ENCODE measurements around the gene CCL19. TPM values are rescaled to one million over a fixed set of nuclear protein-coding genes. Genes with fewer than 3 reads are reported as not detected.

The CCL19 gene
- total RNA-seq, 4 donors from 2014 or later = 2.2 to 8.5 TPM; not detected in 2

DNA sequence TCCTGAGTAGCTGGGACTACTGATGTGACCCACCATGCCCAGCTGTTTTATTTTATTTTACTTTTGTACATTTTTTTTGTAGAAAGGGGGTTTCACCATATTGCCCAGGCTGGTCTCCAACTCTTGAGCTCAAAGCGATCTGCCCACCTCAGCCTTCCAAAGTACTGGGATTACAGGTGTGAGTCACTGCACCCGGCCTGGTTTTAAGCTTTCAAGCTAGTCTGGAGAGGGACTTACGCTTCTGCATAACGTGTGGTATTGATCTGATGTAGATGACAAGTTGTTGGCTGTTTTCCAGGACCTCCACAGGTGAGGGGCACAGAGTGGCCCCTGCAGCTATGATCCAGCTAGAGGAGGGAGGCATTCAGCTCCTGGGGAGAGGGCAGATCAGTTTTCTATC lies 25.6 kb upstream of the CCL19 start:
- H3K27me3 ChIP-seq = no peaks in the 10 kb centered on the region
- WGBS, 2 donors = 69 to 81% methylated on average over 4 of the region's 4 CpGs

DNA sequence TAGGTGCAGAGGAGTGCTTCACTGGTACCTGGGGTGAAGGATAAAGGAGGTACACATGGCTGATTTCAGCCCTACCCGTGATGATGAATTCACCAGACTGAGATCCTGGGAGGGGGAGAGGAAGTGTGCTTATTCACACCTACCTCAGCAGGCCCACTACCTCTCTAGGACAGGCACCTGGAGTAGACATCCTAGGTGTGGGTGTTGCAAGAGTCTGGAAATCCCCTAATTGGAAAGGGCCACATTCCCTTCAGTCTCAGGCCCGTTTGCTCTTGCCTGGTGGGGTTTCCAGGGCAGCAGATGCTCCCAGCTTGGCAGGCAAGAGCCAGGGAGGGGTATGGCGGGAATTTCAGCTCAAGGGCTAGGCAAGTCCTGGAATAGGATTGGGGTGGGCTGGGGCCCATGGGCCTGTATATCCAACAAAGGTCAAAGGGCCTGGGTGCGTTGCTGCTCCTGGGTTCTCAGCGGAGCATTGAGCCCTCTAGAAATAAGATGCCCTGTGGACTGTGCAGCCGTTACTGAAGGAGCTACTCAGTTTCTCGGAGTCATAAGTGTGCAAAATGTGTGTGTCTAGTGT lies 24.7 kb upstream of the CCL19 start:
- intact Hi-C loops (cut with DNase I) = no loop called here
- WGBS, 2 donors = 86 to 92% methylated on average over 7 of the region's 7 CpGs
- no peak overlapping the region for H3K4me3 ChIP-seq (replicated peaks in 1 of 3)

More for the DNA sequence above, 25.6 kb upstream of the CCL19 start:
- Histone ChIP-seq H3K27ac (no peak overlapping the region), H3K9me3 (no peaks in the 10 kb centered on the region), H3K4me1 (peaks cover 13 to 19% of the 10 kb centered on the region in 2 donors), H3K4me3 (replicated peaks in 1 of 3) (no peak overlapping the region), H3K36me3 (no peaks in the 10 kb centered on the region)
- TF ChIP-seq, protein P1, sequence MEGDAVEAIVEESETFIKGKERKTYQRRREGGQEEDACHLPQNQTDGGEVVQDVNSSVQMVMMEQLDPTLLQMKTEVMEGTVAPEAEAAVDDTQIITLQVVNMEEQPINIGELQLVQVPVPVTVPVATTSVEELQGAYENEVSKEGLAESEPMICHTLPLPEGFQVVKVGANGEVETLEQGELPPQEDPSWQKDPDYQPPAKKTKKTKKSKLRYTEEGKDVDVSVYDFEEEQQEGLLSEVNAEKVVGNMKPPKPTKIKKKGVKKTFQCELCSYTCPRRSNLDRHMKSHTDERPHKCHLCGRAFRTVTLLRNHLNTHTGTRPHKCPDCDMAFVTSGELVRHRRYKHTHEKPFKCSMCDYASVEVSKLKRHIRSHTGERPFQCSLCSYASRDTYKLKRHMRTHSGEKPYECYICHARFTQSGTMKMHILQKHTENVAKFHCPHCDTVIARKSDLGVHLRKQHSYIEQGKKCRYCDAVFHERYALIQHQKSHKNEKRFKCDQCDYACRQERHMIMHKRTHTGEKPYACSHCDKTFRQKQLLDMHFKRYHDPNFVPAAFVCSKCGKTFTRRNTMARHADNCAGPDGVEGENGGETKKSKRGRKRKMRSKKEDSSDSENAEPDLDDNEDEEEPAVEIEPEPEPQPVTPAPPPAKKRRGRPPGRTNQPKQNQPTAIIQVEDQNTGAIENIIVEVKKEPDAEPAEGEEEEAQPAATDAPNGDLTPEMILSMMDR (IDR thresholded peaks at IDR 0.05) = no peak
- TF ChIP-seq POLR2A (IDR thresholded peaks at IDR 0.05) = no peak
- intact Hi-C loops (cut with DNase I) = no loop called here
- DNase-seq = no peak

DNA sequence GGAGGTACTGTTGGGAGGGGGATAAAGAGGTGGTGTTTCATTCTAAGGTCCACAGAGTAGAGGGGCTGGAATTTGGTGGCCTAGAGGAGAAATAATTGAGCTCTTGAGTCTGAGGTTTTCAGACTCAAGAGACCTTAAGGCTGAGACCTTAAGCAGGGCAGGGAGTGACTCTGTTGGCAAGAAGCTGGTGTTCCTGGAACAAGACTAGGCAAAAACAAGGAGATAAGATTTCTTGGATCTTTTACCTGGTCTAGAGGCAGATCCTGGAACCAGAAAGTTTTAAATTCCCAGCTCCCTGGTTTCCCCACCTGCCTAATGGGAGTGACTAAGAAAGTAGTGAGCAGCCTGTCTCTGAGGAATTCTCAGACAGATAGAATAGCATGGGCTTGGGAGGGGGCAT lies 22.9 kb upstream of the CCL19 start:
- Histone ChIP-seq H3K9me3 (no peaks in the 10 kb centered on the region), H3K4me1 (peaks cover 13 to 19% of the 10 kb centered on the region in 2 donors), H3K27ac (peak overlapping the region in 2 of 3 donors; percentile 14 to 49), H3K36me3 (no peaks in the 10 kb centered on the region), H3K4me3 (replicated peaks in 1 of 3) (no peak overlapping the region), H3K27me3 (no peaks in the 10 kb centered on the region)
- TF ChIP-seq, protein P1 (IDR thresholded peaks at IDR 0.05) = no peak
- no peak for TF ChIP-seq POLR2A (IDR thresholded peaks at IDR 0.05)
- no peak for DNase-seq
- intact Hi-C loops (cut with DNase I) = no loop called here

More for the DNA sequence above, 24.7 kb upstream of the CCL19 start:
- Histone ChIP-seq H3K9me3 (no peaks in the 10 kb centered on the region), H3K4me1 (peaks cover 13 to 19% of the 10 kb centered on the region in 2 donors), H3K27me3 (no peaks in the 10 kb centered on the region), H3K36me3 (no peaks in the 10 kb centered on the region), H3K27ac (no peak overlapping the region)
- TF ChIP-seq POLR2A (IDR thresholded peaks at IDR 0.05) = no peak
- TF ChIP-seq, protein P1 (IDR thresholded peaks at IDR 0.05) = no peak
- no peak for DNase-seq

DNA sequence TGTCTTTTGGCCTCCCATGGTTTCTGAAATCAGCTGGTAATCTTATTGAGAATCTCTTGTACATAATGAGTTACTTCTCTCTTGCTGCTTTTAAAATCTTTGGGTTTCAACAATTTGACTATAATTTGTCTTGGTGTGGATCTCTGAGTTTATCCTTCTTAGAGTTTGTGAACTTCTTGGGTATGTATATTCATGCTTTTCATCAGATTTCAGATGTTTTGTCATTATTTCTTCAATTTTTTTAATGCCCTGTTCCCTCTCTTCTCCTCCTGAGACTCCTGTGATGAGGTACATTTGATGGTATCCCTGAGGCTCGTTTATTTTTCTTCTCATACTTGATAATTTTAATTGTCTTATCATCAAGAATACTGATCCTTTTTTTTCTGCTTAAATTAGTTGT lies 21.1 kb upstream of the CCL19 start:
- no peak overlapping the region for H3K4me3 ChIP-seq (replicated peaks in 1 of 3)
- TF ChIP-seq, protein P1 (IDR thresholded peaks at IDR 0.05) = no peak
- H3K27me3 ChIP-seq = no peaks in the 10 kb centered on the region
- no peak overlapping the region for H3K27ac ChIP-seq
- no peak for DNase-seq
- no peaks in the 10 kb centered on the region for H3K9me3 ChIP-seq
- intact Hi-C loops (cut with DNase I) = no loop called here
- H3K36me3 ChIP-seq = no peaks in the 10 kb centered on the region
- peaks cover 9 to 14% of the 10 kb centered on the region in 2 donors for H3K4me1 ChIP-seq
- 66 to 81% methylated on average over 1 of the region's 1 CpG for WGBS, 2 donors

DNA sequence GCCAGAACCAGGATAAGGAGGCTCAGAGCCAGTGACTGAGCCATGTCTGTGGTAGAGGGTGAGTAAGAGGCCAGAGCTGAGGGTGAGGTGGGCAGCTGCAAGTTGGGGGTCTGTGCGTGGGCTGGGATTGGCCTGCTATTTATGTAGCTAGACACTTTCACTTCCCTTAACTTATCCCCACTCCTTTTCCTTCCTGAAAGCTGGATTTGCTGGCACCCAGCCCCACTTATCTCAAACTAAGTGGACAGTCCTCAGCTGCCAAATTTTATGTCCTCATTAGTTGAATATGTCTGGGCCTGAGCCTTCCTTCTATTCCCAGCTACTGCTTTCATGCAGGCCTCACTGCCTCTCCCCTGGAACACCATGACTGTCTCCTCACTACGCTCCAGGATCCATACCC lies 18.9 kb upstream of the CCL19 start, which contains the start of gene CCL21:
TSS of gene CCL21 (minus strand) at position 114 of the 400 bp plus-strand sequence. CDS start at position 44, 70 bp downstream.
- H3K27me3 ChIP-seq = no peaks in the 10 kb centered on the region
- peak within 1 kb of the TSS in 1 of 3 donors; percentile 38 for H3K27ac ChIP-seq
- no peaks in the 10 kb centered on the region for H3K36me3 ChIP-seq
- intact Hi-C loops (cut with DNase I) = no loop called here
- TF ChIP-seq, protein P1 (IDR thresholded peaks at IDR 0.05) = no peak
- TF ChIP-seq POLR2A (IDR thresholded peaks at IDR 0.05) = peak in 1 of 2 donors; percentile 8
- peak; percentile 22 to 39 for DNase-seq
- no peak within 1 kb of the TSS for H3K4me3 ChIP-seq (replicated peaks in 1 of 3)
- WGBS, 2 donors = 55 to 75% methylated on average over 2 of the region's 2 CpGs
- peaks cover 7 to 19% of the 10 kb centered on the region in 2 donors for H3K4me1 ChIP-seq
- H3K9me3 ChIP-seq = no peaks in the 10 kb centered on the region

Measured in thyroid gland (tissue), 4 donors.